Measurements from ENCODE around the gene AFP.

DNA sequence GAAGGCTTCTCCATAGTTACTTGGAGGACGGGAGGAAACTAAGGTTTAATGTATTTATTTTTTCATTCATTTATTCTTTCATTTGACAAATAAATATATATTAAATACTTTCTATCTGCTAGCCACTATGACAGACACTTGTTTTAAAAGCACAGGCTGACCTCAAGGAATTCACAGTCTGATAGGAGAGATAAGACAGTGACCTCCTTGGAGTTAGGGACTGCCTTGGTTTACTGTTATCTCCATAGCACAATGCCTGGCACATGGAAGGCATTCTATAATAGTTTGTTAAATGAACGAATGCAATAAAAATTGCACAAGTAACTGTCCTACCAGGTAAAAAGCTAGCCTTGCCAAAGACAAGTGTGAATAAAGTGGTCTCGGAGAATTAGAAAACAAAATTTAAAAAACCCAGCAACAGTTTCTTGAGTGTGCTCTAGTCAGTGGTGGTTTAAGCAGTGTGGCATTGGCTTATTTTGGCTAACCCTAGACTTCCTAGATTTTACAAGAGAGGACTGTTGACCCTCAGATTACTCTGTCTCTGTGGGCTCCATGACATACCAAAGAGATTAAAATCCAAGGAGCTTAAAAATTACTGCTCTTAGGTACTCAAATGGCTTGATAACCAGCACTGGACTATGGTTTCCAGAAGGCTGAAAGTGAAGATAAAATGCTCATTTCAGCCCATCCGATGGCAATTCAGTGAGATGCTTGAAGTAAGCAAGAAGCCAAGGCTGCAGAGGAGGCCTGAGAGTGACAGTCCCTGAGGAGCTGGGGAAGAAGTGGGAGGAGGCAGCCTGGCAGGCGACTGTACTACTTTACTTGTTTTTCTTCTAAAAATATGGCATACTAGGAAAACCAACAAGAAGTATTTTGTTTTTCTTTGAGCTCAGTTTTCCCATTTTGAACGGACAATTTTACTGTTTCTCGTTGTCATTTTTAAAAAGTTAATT lies 9.6 kb downstream of the AFP start:
- TF ChIP-seq, protein P1, sequence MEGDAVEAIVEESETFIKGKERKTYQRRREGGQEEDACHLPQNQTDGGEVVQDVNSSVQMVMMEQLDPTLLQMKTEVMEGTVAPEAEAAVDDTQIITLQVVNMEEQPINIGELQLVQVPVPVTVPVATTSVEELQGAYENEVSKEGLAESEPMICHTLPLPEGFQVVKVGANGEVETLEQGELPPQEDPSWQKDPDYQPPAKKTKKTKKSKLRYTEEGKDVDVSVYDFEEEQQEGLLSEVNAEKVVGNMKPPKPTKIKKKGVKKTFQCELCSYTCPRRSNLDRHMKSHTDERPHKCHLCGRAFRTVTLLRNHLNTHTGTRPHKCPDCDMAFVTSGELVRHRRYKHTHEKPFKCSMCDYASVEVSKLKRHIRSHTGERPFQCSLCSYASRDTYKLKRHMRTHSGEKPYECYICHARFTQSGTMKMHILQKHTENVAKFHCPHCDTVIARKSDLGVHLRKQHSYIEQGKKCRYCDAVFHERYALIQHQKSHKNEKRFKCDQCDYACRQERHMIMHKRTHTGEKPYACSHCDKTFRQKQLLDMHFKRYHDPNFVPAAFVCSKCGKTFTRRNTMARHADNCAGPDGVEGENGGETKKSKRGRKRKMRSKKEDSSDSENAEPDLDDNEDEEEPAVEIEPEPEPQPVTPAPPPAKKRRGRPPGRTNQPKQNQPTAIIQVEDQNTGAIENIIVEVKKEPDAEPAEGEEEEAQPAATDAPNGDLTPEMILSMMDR (IDR thresholded peaks at IDR 0.05; ENCODE audit: insufficient read depth, low read length, poor library complexity, severe bottlenecking) = no peak
- no peak for TF ChIP-seq EZH2phosphoT487 (conservative IDR thresholded peaks at IDR 0.05; ENCODE audit: low read length)
